HL-60 (cell line): Measurements from ENCODE around the gene BMP7.

Experiments used
- DNase-seq, 2 experiments: peaks; one replicate each; pipeline ENCODE4 v3.0.0-alpha.2; 2010 to 2020; ENCODE audit warnings: low read depth in 1 of 2, low spot score in 1 of 2
- H3K27ac ChIP-seq: fragments of 250-450 bp; sonication (Bioruptor Pico); replicated peaks from 2 replicates; pipeline ENCODE4 v1.5.1; 2020; ENCODE audit warnings: mild to moderate bottlenecking, moderate library complexity
- H3K27me3 ChIP-seq: fragments of 250-450 bp; sonication (Bioruptor Pico); 2 replicates; pipeline ENCODE4 v1.5.1; 2021; ENCODE audit warnings: mild to moderate bottlenecking, moderate library complexity; ENCODE audit not compliant: insufficient read depth, poor library complexity, severe bottlenecking
- H3K4me3 ChIP-seq: replicated peaks from 2 replicates; pipeline ENCODE4 v1.5.1; 2011; ENCODE audit warnings: mild to moderate bottlenecking, control low read depth, low read length; ENCODE audit not compliant: insufficient read depth
- CTCF ChIP-seq: IDR thresholded peaks from one replicate; pipeline ENCODE4 v1.5.1; 2011; ENCODE audit warnings: low read length, control low read depth, inconsistent platforms; ENCODE audit not compliant: insufficient read depth
- GABPA ChIP-seq: IDR thresholded peaks from 2 replicates; pipeline ENCODE4 v1.6.1; 2012; ENCODE audit warnings: low read depth
- POLR2AphosphoS5 ChIP-seq: IDR thresholded peaks from 2 replicates; pipeline ENCODE4 v1.6.1; 2012; ENCODE audit warnings: low read depth
- SPI1 ChIP-seq: IDR thresholded peaks from 2 replicates; pipeline ENCODE4 v1.6.1; 2012; ENCODE audit warnings: low read depth, mild to moderate bottlenecking, borderline replicate concordance
- TF ChIP-seq, protein P1 (sequence below): IDR thresholded peaks from 2 replicates; pipeline ENCODE4 v1.6.1; 2012; ENCODE audit warnings: low read depth; ENCODE audit not compliant: insufficient replicate concordance

BMP7 gene

GRCh38 chr20:57218489-57218888 lies 48.0 kb downstream of the BMP7 start:
- Histone ChIP-seq H3K27ac (no peak overlapping the region), H3K27me3 (no peaks in the 10 kb centered on the region), H3K4me3 (no peak overlapping the region)
- TF ChIP-seq CTCF = no peak
- DNase-seq = no peak

- TF ChIP-seq, protein P1, sequence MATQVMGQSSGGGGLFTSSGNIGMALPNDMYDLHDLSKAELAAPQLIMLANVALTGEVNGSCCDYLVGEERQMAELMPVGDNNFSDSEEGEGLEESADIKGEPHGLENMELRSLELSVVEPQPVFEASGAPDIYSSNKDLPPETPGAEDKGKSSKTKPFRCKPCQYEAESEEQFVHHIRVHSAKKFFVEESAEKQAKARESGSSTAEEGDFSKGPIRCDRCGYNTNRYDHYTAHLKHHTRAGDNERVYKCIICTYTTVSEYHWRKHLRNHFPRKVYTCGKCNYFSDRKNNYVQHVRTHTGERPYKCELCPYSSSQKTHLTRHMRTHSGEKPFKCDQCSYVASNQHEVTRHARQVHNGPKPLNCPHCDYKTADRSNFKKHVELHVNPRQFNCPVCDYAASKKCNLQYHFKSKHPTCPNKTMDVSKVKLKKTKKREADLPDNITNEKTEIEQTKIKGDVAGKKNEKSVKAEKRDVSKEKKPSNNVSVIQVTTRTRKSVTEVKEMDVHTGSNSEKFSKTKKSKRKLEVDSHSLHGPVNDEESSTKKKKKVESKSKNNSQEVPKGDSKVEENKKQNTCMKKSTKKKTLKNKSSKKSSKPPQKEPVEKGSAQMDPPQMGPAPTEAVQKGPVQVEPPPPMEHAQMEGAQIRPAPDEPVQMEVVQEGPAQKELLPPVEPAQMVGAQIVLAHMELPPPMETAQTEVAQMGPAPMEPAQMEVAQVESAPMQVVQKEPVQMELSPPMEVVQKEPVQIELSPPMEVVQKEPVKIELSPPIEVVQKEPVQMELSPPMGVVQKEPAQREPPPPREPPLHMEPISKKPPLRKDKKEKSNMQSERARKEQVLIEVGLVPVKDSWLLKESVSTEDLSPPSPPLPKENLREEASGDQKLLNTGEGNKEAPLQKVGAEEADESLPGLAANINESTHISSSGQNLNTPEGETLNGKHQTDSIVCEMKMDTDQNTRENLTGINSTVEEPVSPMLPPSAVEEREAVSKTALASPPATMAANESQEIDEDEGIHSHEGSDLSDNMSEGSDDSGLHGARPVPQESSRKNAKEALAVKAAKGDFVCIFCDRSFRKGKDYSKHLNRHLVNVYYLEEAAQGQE = no peak
- TF ChIP-seq SPI1 (no peak), GABPA (no peak), CTCF (no peak), POLR2AphosphoS5 (no peak)
- no peak overlapping the region for H3K27ac ChIP-seq
- H3K4me3 ChIP-seq = no peak overlapping the region
- H3K27me3 ChIP-seq = no peaks in the 10 kb centered on the region
- DNase-seq = no peak
Measured at GRCh38 chr20:57217802-57218201, 48.6 kb downstream of the BMP7 start.

GRCh38 chr20:57216669-57217068 lies 49.8 kb downstream of the BMP7 start:
- Histone ChIP-seq H3K4me3 (no peak overlapping the region), H3K27ac (no peak overlapping the region), H3K27me3 (peaks cover 5% of the 10 kb centered on the region)
- TF ChIP-seq GABPA (no peak), SPI1 (no peak), POLR2AphosphoS5 (no peak), CTCF (no peak)
- TF ChIP-seq, protein P1 = no peak
- DNase-seq = no peak

- H3K4me3 ChIP-seq = no peak overlapping the region
- peaks cover 5% of the 10 kb centered on the region for H3K27me3 ChIP-seq
- H3K27ac ChIP-seq = no peak overlapping the region
- TF ChIP-seq SPI1 = no peak
- TF ChIP-seq POLR2AphosphoS5 = no peak
- TF ChIP-seq GABPA = no peak
- TF ChIP-seq, protein P1 = no peak
- TF ChIP-seq CTCF = no peak
- DNase-seq = no peak
Measured at GRCh38 chr20:57215826-57216471, 50.5 kb downstream of the BMP7 start.
